Astrocyte (in vitro differentiated cells and primary cell): ENCODE measurements around the gene ZNF808.

Source experiments
- CTCF ChIP-seq: IDR thresholded peaks from 2 replicates; pipeline ENCODE4 v1.5.1; 2011; ENCODE audit warnings: low read depth, mild to moderate bottlenecking, inconsistent platforms, low read length, moderate library complexity; ENCODE audit not compliant: insufficient read depth
- EZH2 ChIP-seq: IDR thresholded peaks from 2 replicates; pipeline ENCODE4 v1.6.1; 2012; ENCODE audit warnings: mild to moderate bottlenecking, low read length, inconsistent platforms; ENCODE audit not compliant: insufficient read depth

- TF ChIP-seq CTCF = no peak
- TF ChIP-seq EZH2 = no peak
Measured at GRCh38 chr19:52590728-52591127, 63.3 kb downstream of the ZNF808 start.
